Measurements from ENCODE around the gene IL1R2. TPM values are rescaled to one million over a fixed set of nuclear protein-coding genes. Genes with fewer than 3 reads are reported as not detected.

Gene IL1R2
- total and polyA plus RNA-seq, 2 of the 13 experiments (the other 11 are each of a cell fraction or from before 2014, with no cell fraction given), result 3.6 to 7.3 TPM

- peak; percentile 63; the same call in 1 of the 2 replicates for TF ChIP-seq ZNF563 (CRISPR knock-in tag; IDR thresholded peaks at IDR 0.05)
- peak; percentile 91 for TF ChIP-seq TFDP1 (CRISPR knock-in tag; IDR thresholded peaks at IDR 0.05; ENCODE audit: borderline replicate concordance)
- TF ChIP-seq CBX5 (CRISPR knock-in tag; IDR thresholded peaks at IDR 0.05; ENCODE audit: borderline replicate concordance), result peak; percentile 99; the same call in 1 of the 2 replicates
- peak; percentile 75; the same call in 1 of the 2 replicates for TF ChIP-seq NAIF1 (CRISPR knock-in tag; IDR thresholded peaks at IDR 0.05; ENCODE audit: borderline replicate concordance)
- TF ChIP-seq ZNF180 (CRISPR knock-in tag; IDR thresholded peaks at IDR 0.05; ENCODE audit: borderline replicate concordance, low read depth), result no peak
- TF ChIP-seq AHDC1 (CRISPR knock-in tag; IDR thresholded peaks at IDR 0.05; ENCODE audit: borderline replicate concordance), result peak; percentile 99
- peak; percentile 95 for TF ChIP-seq HMG20B (CRISPR knock-in tag; conservative IDR thresholded peaks at IDR 0.05)
- peak; percentile 100; the same call in 1 of the 2 replicates for TF ChIP-seq ZNF292 (CRISPR knock-in tag; IDR thresholded peaks at IDR 0.05; ENCODE audit: borderline replicate concordance, low read depth)
- peak; percentile 35; the same call in 1 of the 2 replicates for TF ChIP-seq ZNF451 (CRISPR knock-in tag; IDR thresholded peaks at IDR 0.05)
- TF ChIP-seq U2AF1 (optimal IDR thresholded peaks at IDR 0.05; ENCODE audit: low read depth, low read length), result no peak
- TF ChIP-seq, protein P1, sequence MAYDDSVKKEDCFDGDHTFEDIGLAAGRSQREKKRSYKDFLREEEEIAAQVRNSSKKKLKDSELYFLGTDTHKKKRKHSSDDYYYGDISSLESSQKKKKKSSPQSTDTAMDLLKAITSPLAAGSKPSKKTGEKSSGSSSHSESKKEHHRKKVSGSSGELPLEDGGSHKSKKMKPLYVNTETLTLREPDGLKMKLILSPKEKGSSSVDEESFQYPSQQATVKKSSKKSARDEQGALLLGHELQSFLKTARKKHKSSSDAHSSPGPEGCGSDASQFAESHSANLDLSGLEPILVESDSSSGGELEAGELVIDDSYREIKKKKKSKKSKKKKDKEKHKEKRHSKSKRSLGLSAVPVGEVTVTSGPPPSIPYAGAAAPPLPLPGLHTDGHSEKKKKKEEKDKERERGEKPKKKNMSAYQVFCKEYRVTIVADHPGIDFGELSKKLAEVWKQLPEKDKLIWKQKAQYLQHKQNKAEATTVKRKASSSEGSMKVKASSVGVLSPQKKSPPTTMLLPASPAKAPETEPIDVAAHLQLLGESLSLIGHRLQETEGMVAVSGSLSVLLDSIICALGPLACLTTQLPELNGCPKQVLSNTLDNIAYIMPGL (CRISPR knock-in tag; IDR thresholded peaks at IDR 0.05; ENCODE audit: borderline replicate concordance in 1 of 2, low read depth in 1 of 2), result peak; percentile 48 to 91; a peak in 3 of 4 replicates
- TF ChIP-seq CTCF (CRISPR knock-in tag; IDR thresholded peaks at IDR 0.05), result peak; percentile 50
- peak; percentile 92 for TF ChIP-seq ZMAT3 (CRISPR knock-in tag; conservative IDR thresholded peaks at IDR 0.05)
- peak; percentile 59; the same call in 1 of the 2 replicates for TF ChIP-seq KDM5B (CRISPR knock-in tag; IDR thresholded peaks at IDR 0.05; ENCODE audit: borderline replicate concordance)
- peak; percentile 98 for TF ChIP-seq RARA (CRISPR knock-in tag; IDR thresholded peaks at IDR 0.05)
- TF ChIP-seq ZNF230 (CRISPR knock-in tag; IDR thresholded peaks at IDR 0.05), result peak; percentile 76; the same call in 1 of the 2 replicates
- no peak for TF ChIP-seq SMARCC2 (IDR thresholded peaks at IDR 0.05)
Observed at GRCh38 chr2:102046135-102046986, 54.6 kb downstream of the IL1R2 start (continued).
